Esophagus squamous epithelium (tissue), 4 donors: ENCODE results near the gene SAP30L.

Experiments used
- POLR2A ChIP-seq, 4 donors: fragments of 450-650 bp; IDR thresholded peaks; one replicate each; pipeline ENCODE4 v1.6.1; 2017; ENCODE audit warnings: antibody characterized with exemption in 4 of 4, mild to moderate bottlenecking in 4 of 4, moderate library complexity in 3 of 4
- TF ChIP-seq, protein P1 (sequence below), 6 experiments: fragments of 450-650 bp in 4 of 6; fragments of 200-600 bp in 2 of 6; sonication (generic) in 2 of 6; IDR thresholded peaks; one replicate each; pipeline ENCODE4 v1.5.1; 2016 to 2019; ENCODE audit warnings: antibody characterized with exemption in 6 of 6, mild to moderate bottlenecking in 4 of 6, moderate library complexity in 4 of 6

DNA sequence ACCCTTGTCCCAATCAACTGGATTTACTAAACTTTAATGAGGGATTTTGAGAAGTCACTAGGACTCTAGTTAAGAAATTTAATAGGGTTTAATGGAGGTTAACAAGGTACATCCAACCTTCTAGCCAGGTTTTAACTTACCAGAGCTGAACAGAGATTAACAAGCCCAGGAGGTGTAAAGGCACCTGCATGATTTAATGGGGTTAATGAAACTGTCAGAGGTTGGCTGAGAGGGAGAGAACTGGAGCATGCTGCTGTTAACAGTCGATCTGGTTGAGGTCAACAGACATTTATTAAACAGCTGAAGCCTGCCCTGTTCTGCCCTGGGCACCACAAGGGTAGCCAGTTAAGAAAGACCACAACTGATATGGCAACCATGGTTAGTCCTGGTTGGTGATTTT is 18.6 kb downstream of the SAP30L start:
- TF ChIP-seq, protein P1, sequence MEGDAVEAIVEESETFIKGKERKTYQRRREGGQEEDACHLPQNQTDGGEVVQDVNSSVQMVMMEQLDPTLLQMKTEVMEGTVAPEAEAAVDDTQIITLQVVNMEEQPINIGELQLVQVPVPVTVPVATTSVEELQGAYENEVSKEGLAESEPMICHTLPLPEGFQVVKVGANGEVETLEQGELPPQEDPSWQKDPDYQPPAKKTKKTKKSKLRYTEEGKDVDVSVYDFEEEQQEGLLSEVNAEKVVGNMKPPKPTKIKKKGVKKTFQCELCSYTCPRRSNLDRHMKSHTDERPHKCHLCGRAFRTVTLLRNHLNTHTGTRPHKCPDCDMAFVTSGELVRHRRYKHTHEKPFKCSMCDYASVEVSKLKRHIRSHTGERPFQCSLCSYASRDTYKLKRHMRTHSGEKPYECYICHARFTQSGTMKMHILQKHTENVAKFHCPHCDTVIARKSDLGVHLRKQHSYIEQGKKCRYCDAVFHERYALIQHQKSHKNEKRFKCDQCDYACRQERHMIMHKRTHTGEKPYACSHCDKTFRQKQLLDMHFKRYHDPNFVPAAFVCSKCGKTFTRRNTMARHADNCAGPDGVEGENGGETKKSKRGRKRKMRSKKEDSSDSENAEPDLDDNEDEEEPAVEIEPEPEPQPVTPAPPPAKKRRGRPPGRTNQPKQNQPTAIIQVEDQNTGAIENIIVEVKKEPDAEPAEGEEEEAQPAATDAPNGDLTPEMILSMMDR (IDR thresholded peaks at IDR 0.05), result no peak
- no peak for TF ChIP-seq POLR2A (IDR thresholded peaks at IDR 0.05)
